ENCODE measurements around the gene SLC5A2.

- TF ChIP-seq, protein P1, sequence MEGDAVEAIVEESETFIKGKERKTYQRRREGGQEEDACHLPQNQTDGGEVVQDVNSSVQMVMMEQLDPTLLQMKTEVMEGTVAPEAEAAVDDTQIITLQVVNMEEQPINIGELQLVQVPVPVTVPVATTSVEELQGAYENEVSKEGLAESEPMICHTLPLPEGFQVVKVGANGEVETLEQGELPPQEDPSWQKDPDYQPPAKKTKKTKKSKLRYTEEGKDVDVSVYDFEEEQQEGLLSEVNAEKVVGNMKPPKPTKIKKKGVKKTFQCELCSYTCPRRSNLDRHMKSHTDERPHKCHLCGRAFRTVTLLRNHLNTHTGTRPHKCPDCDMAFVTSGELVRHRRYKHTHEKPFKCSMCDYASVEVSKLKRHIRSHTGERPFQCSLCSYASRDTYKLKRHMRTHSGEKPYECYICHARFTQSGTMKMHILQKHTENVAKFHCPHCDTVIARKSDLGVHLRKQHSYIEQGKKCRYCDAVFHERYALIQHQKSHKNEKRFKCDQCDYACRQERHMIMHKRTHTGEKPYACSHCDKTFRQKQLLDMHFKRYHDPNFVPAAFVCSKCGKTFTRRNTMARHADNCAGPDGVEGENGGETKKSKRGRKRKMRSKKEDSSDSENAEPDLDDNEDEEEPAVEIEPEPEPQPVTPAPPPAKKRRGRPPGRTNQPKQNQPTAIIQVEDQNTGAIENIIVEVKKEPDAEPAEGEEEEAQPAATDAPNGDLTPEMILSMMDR (IDR thresholded peaks at IDR 0.05; ENCODE audit: poor library complexity) = no peak
- TF ChIP-seq EZH2phosphoT487 (IDR thresholded peaks at IDR 0.05; ENCODE audit: low read depth, severe bottlenecking, unreplicated experiment) (no peak), EZH2 (IDR thresholded peaks at IDR 0.05; ENCODE audit: borderline replicate concordance) (no peak)
Observed at GRCh38 chr16:31532896-31533295, 50.0 kb downstream of the SLC5A2 start.
